LHCN-M2 (cell line): ENCODE measurements around the gene RAB3GAP2. TPM values are rescaled to one million over a fixed set of nuclear protein-coding genes. Genes with fewer than 3 reads are reported as not detected.
"Not testable (repeated sequence)": the region's sequence is repeated elsewhere in the genome, so short reads cannot be mapped to it uniquely, and the experiment has no call there.

Source experiments
- DNase-seq: peaks from one replicate; pipeline ENCODE4 v3.0.0-alpha.2; 2012; ENCODE audit warnings: low read depth
- polyA plus RNA-seq: library from polyadenylated mRNA; unstranded; fragments of >200 nt; gene quantifications from one replicate; pipeline ENCODE4 v1.2.1, GENCODE V29; 2012; ENCODE audit warnings: missing spikeins
- total RNA-seq: library from RNA; depleted of rRNA; stranded (reverse); fragments of >200 nt; gene quantifications from 2 replicates; pipeline ENCODE4 v1.2.3, GENCODE V29; 2014; rRNA removed

RAB3GAP2 gene, protein sequence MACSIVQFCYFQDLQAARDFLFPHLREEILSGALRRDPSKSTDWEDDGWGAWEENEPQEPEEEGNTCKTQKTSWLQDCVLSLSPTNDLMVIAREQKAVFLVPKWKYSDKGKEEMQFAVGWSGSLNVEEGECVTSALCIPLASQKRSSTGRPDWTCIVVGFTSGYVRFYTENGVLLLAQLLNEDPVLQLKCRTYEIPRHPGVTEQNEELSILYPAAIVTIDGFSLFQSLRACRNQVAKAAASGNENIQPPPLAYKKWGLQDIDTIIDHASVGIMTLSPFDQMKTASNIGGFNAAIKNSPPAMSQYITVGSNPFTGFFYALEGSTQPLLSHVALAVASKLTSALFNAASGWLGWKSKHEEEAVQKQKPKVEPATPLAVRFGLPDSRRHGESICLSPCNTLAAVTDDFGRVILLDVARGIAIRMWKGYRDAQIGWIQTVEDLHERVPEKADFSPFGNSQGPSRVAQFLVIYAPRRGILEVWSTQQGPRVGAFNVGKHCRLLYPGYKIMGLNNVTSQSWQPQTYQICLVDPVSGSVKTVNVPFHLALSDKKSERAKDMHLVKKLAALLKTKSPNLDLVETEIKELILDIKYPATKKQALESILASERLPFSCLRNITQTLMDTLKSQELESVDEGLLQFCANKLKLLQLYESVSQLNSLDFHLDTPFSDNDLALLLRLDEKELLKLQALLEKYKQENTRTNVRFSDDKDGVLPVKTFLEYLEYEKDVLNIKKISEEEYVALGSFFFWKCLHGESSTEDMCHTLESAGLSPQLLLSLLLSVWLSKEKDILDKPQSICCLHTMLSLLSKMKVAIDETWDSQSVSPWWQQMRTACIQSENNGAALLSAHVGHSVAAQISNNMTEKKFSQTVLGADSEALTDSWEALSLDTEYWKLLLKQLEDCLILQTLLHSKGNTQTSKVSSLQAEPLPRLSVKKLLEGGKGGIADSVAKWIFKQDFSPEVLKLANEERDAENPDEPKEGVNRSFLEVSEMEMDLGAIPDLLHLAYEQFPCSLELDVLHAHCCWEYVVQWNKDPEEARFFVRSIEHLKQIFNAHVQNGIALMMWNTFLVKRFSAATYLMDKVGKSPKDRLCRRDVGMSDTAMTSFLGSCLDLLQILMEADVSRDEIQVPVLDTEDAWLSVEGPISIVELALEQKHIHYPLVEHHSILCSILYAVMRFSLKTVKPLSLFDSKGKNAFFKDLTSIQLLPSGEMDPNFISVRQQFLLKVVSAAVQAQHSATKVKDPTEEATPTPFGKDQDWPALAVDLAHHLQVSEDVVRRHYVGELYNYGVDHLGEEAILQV (N-terminal part only)
- 20.9 and 21.6 TPM in 2 replicates for total RNA-seq
- polyA plus RNA-seq: 7.3 TPM

DNA sequence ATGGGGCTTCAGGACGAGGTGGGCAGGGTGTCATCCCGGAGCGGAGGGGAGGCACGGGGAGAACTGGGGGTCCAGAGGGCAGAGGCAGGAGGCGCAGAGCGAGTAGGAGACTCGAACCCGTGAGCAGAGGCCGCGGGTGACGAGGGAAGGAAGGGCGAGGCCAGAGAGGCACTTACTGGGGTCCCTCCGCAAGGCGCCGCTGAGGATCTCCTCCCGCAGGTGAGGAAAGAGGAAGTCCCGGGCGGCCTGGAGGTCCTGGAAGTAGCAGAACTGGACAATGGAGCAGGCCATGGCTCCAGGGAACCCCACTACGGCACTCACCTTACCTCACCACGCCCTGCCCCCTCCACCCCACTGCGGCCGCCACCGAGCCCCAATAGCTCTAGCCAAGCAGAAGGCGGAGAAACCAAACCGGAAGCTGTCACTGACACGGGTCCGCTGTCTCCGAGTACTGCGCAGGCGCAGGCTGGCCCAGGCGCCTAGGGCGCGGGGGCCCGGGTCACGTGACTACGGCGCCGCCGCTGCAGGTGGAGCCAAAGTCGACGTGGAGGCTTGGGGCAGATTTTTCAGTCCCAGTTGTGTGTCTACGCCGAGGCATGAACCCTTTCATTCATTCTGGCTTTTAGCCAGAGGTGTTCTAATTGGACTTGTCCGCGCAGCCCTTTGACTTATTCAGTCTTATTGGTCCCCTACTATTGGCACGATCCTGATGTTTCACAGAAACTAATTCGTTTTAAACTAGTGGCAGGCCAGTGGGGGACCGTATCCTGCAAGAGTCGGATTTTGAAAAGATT, at the start of gene RAB3GAP2:
Gene RAB3GAP2 (minus strand): TSS at position 407 of the 794 bp plus-strand sequence. CDS start 116 bp downstream, at position 291.
- DNase-seq: peak; percentile 89

DNA sequence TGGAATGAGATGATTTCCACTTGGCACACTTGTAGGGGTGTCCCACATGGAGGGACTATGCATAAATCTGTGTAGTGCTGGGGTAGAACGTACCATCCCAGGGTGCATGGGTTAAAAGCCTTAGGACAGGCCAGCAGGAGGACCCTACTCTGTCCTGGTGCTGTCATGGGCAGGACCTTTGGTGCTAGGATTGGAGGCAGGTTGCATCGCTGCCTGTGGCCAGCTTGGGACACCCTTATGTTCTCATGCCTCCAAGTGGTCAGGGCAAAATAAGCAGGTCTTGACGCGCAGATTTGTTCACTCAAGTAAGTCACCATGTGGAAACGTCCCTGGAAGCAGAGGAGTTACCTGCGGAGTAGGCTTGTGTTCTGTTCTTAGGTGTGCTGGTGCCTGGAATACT, 49.5 kb upstream of the RAB3GAP2 start:
- no peak for DNase-seq

DNA sequence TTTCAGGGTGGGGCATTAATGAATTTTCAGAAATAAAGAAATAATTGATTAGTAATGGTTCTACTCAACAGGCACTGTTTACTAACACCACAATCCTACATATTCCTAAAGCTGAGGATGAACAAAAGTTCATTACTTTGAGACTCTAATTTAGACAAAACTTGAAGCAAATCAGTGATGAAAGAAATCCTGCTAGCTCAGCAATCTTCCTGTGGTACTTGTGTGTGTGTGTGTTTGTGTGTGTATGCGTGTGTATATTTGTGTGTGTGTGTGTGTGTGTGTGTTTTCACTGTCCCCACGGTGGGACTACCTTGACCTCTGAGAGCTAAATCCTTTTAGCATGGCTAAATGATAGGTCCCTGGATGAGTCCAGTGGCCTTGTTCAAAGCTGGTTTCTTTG, 48.5 kb upstream of the RAB3GAP2 start:
- DNase-seq: no peak

DNA sequence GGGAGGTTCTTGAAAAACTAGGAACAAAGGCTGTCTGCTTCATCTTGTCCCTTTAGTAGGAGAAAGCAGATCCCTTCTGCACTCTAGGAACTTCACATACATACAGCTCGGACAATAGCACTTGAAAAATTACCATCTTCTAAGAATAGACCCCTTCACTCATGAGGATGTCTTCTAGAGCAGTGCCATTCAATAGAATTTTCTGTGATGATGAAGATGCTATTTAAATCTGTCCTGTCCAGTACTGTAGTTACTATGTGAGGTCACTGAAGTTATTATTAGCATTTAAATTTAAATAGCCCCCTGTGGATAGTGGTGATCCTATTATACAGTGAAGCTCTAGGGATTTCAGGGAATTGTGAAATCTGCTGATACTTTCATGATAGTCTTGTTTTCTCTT, 46.4 kb upstream of the RAB3GAP2 start:
- no peak for DNase-seq

DNA sequence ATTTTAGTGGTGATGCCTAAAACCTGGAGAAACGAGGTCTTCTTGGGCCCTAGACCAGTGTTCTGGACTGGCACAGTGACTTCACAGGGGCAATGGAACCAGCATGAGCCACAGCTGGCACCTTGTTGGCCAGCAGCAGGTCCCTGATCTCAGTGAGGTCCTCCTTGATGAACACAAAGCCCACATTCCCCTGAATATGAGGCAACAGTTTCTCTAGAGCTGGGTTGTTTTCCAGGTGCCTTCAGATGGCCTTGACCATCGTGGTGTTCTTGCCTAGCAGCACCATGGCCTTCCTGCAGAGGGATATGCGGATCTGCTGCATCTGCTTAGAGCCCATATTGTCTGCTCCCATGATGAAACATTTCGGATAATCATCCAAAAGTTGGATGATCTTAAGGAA, 44.9 kb upstream of the RAB3GAP2 start:
- DNase-seq: no peak

DNA sequence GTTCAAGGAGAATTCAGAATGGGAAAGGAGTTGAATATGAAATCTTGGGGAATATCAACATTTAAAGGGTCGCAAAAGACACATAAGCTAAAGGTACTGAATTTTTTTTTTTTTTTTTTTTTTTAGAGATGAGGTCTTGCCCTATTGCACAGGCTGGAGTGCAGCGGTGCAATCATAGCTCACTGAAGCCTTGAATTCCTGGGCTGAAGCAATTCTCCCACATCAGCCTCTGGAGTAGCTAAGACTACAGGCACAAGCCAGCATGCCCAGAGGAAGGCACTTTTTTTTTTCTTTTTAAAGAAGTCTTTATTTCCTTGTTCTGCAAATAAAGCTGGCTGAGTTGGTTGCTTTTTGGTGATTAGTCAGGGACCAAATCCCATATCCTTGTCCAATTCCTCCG, 44.1 kb upstream of the RAB3GAP2 start:
- DNase-seq: no peak

DNA sequence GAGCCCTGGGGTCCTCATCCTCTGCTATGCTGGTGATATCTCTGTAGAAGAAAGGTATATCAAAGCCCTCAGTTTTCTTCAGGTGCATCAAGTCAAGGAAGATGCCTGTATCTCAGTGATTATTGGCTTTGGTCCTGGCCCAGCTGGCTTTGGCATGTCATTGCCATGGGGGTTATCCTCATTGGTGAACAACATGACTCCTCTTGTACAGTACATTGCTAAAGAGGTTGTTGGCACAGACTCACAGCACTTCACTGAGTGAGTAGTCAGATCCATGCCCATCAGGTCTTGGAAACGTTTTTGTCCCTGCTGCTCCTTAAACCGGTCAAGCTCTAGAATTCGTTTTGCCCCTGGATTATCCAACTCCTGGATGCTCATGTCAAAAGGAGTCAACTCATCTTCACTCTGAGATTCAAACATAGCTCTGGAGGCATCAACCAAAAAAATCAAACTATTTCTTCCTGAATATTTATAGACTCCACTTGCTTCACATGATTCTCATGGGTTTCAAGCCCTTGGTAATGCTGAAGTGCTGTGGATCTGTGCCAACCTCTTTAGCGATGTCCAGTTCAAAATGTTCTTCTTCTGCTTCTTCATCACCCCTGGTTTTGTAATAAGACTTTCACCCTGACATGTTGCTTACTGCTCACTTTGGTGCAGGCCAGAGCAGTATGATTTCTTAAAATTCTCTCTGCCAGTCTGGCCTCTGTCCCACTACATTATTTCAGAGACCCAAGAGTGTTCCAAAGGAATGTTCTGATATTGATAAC, 43.0 kb upstream of the RAB3GAP2 start:
- no peak for DNase-seq

DNA sequence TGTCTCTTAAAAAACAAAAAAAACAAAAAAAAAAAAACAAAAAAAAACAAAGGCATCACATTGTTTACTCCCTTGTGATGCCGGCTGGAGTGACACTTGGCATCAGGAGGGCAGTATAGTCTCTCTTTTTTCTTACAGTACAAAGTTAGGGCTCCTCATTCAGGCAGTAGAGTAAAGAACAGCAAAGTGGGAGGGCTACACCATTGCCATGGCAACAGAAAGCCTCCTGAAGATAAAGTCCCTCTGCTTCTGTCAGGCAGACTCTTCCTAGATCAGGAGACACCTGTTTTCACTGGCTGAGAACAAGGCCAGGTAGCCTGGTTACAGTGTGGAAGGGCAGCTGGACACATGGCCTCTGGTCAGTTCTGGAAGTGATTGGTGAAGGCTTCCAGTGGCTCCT, 41.3 kb upstream of the RAB3GAP2 start:
- no peak for DNase-seq

DNA sequence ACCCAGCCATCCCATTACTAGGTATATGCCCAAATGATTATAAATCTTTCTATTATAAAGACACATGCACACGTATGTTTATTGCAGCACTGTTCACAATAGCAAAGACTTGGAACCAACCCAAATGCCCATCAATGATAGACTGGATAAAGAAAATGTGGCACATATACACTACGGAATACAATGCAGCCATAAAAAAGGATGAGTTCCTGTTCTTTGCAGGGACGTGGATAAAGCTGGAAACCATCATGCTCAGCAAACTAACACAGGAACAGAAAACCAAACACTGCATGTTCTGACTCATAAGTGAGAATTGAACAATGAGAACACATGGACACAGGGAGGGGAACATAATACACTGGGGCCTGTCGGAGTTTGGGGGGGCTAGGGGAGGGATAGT, 37.9 kb upstream of the RAB3GAP2 start:
- not testable (repeated sequence) for DNase-seq

DNA sequence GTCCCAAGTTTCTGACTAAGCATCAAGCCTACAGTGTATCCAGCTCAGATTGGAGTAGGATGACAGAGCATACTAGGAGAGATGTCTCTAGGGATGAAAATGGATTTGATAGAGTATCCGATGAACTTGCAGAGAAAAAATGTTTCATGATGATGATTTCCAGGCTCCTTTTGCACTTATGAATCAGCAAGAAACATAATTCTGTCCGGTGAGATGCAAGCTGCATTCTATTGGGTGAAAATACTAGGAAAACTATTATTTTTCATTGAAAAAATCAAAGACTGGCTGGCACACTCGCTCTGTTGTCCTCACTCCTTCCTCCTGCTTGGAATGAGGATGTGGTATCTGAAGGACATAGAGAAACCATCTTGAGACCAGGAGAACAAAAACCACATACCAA, 35.4 kb upstream of the RAB3GAP2 start:
- DNase-seq: peak; percentile 1

DNA sequence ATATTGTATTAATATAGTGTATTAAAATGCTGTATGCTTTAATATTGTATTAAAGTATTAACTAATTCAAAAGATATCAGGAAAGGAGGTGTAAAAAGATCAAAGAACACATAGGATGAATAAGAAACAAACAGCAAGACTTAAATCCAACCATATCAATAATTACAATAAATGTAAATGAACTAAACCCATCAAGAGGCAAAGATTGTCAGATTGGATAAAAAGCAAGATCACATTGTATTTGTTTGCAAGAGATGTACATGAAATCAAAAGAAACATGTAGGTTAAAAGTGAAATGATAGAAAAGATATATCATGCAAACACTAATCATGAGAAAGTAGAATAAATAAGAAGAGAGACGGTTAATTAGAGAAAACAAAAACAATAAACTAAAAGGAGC, 34.1 kb upstream of the RAB3GAP2 start:
- DNase-seq: no peak

DNA sequence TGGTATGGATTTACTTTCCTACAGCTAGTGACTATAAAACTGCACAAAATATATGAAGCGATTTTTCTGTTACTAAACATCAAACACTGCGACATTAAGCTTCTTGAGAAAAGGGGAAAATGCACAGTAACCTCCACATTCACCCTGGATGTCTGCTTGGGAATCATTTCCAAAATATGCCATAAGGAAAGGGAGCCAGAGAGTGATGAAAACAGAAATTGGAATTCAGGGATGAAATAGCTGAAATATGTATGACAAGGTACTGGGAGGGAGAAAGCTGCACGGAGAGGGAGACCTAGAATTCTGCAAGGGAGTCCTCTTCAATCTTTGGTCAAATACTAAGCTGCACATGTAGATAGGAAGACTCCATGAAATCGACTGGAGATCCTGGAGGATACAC, 31.6 kb upstream of the RAB3GAP2 start:
- no peak for DNase-seq

DNA sequence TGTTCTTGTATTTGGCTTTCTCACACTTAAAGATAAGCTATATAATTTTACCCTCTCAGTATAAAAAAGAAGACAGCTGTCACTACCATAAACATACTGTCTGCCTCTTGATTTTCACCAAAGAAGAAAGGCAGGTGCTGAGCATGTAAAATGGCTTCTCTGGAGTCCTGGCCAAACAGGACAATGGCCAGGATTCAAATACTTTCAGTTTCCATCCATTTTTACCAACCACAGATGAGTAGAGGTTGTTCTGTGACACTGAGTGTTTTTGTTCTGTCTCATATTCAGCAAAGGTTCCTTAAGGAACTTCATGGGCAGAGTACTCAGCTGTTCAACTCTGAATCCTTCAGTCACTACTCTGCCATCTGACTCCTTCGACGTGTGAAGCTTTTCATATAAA, 29.4 kb upstream of the RAB3GAP2 start:
- DNase-seq: peak; percentile 2

DNA sequence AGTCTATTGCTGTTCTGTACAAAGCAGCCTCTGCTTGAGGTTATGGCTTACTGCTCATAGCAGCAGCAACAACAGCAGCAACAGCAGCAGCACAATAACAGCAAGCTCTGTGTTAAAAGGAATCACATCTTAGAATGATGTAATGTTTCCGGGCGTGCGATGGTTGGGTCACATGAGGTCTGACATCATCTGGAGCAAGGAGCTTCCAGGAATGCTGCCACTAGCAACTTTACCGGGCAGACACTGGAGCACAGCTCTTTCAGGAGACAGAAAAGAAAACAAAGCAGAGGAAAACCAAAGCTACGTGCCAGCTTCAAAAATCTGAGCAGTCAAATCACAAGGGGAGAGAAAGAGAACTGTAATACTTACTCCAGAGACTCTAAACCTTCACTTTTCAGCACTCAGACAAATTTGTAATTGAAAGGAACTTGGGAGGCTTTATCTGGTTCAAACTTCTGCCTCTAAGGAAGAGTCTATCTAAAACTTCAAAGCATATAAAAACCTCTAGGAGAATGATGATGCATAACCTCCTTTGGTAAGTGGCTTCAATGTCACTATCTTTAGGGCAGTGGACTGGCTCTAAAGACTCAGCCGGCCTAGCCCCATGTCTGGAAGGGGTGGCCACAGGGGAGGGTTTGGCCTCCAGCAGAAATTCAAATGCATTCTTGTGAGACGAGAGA, 28.3 kb upstream of the RAB3GAP2 start:
- DNase-seq: peak; percentile 69

DNA sequence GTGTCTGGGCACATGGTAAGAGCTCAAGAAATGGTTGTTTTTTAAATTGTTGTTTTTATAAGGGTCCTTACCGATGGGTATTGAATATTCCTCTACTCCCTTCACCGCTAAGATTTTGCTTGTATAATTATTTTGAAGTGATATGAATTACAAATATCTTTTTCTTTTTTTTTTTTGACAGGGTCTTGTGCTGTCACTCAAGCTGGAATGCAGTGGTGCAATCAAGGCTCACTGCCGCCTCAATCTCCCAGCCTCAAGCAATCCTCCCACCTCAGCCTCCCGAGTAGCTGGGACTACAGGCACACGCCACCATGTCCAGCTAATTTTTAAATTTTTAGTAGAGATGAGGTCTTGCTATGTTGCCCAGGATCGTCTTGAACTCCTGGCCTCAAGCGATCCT, 27.1 kb upstream of the RAB3GAP2 start:
- no peak for DNase-seq

DNA sequence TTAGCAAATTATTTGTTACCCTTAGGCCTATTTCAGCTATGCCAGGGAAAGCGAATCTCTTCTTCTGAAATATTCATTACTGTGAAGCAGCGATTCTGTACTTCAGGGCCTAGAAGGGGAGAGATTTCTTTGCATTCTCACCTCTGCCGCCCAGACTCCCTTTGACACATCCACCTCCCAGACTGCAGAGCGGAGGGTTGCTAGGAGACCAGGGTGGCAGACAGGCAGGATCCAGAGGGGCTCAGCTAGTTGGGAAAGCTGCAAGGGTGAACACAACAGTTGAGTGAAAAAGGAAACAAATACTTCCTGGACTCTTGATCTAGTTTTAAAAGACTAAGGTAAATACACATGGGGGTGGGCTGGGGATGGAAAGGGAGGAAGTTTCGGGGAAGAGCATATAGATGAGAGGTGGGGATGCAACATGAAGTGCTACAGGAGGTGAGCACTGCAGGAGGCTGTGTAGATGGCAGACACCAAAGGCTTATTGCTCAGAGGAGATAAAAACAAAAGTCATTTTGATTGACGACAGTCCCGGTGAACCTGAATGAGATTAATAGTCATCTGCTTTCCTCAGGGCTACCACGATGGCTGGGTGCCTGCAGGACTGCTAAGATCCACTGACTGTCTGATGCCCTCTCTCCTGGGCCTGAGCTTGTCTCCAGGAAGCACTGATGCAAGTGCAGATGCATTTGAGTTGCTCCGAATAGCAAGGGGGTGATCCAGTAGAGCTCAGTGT, 26.4 kb upstream of the RAB3GAP2 start:
- DNase-seq: no peak

DNA sequence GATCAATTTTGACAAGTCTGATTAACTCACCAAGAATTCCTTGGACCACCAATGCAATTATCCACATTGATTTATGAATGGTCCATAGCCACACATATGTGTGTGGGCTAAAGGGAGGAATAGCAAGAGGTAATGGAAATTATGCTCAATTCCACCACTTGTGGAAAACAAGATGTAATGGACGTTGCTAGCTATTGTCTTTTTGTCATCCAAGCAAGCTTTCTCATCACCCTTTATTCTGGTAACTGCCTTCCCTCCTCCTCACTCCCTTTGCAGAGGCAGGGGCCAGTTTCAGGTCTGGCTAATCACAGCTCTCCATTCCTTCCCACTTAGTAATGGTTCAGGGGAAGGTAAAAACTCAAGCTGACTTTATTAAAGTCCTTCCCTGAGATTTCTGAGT, 24.7 kb upstream of the RAB3GAP2 start:
- DNase-seq: no peak

DNA sequence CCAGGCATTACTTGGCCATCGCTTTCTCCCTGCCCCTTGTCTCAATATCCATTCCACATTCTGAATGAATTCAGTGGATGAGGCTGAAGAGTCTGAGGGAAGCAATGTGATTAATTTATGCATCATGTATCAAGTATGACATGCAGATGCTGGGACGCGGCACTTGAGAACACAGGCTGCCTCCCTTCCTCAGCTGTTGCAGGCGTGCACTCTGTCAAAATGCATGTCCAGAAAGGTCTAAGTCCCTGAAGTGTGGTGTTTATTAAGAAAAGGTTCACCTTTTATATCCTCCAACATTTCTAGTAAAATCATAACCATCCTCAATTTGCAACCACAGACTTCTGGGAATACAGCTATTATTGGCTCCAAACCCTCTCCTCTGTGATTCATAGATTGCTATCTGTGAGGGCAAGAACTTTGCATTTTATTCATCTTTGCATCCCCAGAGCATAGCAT, 22.6 kb upstream of the RAB3GAP2 start:
- DNase-seq: peak; percentile 1

DNA sequence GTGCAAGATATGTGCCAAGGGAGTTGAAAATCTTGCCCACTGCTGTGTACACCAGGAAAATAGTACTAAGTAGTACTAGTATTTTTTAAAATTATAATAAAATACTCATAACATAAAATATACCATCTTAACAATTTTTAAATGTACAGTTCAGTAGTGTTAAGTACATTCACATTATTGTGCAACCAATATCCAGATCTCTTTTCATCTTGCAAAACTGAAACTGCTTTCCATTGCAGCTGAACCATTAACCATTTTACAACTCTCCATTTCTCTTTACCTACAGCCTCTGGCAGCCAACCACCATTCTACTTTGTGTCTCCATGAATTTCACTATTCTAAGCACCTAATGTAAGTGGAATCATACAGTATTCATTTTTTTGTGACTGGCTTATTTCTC, 19.3 kb upstream of the RAB3GAP2 start:
- DNase-seq: no peak
